Stimulated activated CD4-positive, alpha-beta T cell treated with anti-CD3 and anti-CD28 coated beads, Interleukin-2, amount 100 ng/mL, for 48 hours (primary cell): ENCODE measurements around the gene GRK3.

ENCODE experiments used
- DNase-seq, 2 donors: peaks; one replicate each; pipeline ENCODE4 v3.0.0-alpha.2; 2020

Gene GRK3

GRCh38 chr22:25670070-25670461, 105.6 kb downstream of the GRK3 start:
- no peak for DNase-seq

- no peak for DNase-seq
Observed at GRCh38 chr22:25672289-25673084, 108.0 kb downstream of the GRK3 start.

- DNase-seq, result no peak
Observed at GRCh38 chr22:25673713-25674112, 109.2 kb downstream of the GRK3 start.

GRCh38 chr22:25677631-25678030, 113.2 kb downstream of the GRK3 start:
- no peak for DNase-seq

GRCh38 chr22:25680051-25680450, 115.6 kb downstream of the GRK3 start:
- DNase-seq, result no peak

GRCh38 chr22:25680956-25681355, 116.5 kb downstream of the GRK3 start:
- no peak for DNase-seq

- DNase-seq, result no peak
Observed at GRCh38 chr22:25682109-25682508, 117.6 kb downstream of the GRK3 start.

- no peak for DNase-seq
Observed at GRCh38 chr22:25688627-25689026, 124.2 kb downstream of the GRK3 start.

- no peak for DNase-seq
Observed at GRCh38 chr22:25689631-25690030, 125.2 kb downstream of the GRK3 start.

GRCh38 chr22:25690798-25691197, 126.3 kb downstream of the GRK3 start:
- no peak for DNase-seq

GRCh38 chr22:25692397-25693267, 128.2 kb downstream of the GRK3 start:
- no peak for DNase-seq

- DNase-seq, result no peak
Observed at GRCh38 chr22:25693268-25693565, 128.7 kb downstream of the GRK3 start.

GRCh38 chr22:25694196-25694907, 129.9 kb downstream of the GRK3 start:
- DNase-seq, result no peak

- no peak for DNase-seq
Observed at GRCh38 chr22:25695146-25695545, 130.7 kb downstream of the GRK3 start.

GRCh38 chr22:25696763-25697162, 132.3 kb downstream of the GRK3 start:
- DNase-seq, result no peak

- no peak for DNase-seq
Observed at GRCh38 chr22:25697181-25697664, 132.7 kb downstream of the GRK3 start.

- DNase-seq, result no peak
Observed at GRCh38 chr22:25697978-25698377, 133.5 kb downstream of the GRK3 start.

- DNase-seq, result no peak
Observed at GRCh38 chr22:25698461-25698860, 134.0 kb downstream of the GRK3 start.

GRCh38 chr22:25698978-25699377, 134.5 kb downstream of the GRK3 start:
- no peak for DNase-seq

GRCh38 chr22:25701056-25701780, 136.7 kb downstream of the GRK3 start:
- no peak for DNase-seq

GRCh38 chr22:25702040-25702439, 137.6 kb downstream of the GRK3 start:
- no peak for DNase-seq

GRCh38 chr22:25702571-25703167, 138.2 kb downstream of the GRK3 start:
- DNase-seq, result peak in 1 of 2 donors; percentile 9
